ENCODE data around the gene PDK2.

PDK2 gene

GRCh38 chr17:50118828-50119218, 23.7 kb downstream of the PDK2 start:
- ChIA-PET POLR2A (interaction anchor here (1.4 kb wide), 1 partner anchor 42 kb away, joined by 4 read pairs; no protein-coding TSS in a partner anchor), CTCF (interaction anchor here (1.1 to 14.4 kb wide), 7 partner anchors 15 to 46 kb away, joined by 3 to 134 read pairs (median 8); partner anchors contain the start of genes PDK2 and SGCA)
- no peak for DNase-seq
- peaks cover 0 to 3% (median 0%) of the 10 kb centered on the region in 5 experiments for H3K27me3 ChIP-seq (replicated peaks in 2 of 5; ENCODE audit: control insufficient read depth in 4 of 5, insufficient read depth in 5 of 5, low read length in 4 of 5)
- no peak overlapping the region for H3K4me3 ChIP-seq (ENCODE audit: control insufficient read depth in 1 of 7, extremely low read depth in 1 of 7, insufficient read depth in 4 of 7, low read depth in 2 of 7, low read length in 6 of 7)
- peaks cover 0 to 23% (median 17%) of the 10 kb centered on the region in 4 experiments for H3K4me1 ChIP-seq (ENCODE audit: control extremely low read depth in 1 of 4, control insufficient read depth in 4 of 4, insufficient read depth in 4 of 4, low read length in 3 of 4)
- H3K27ac ChIP-seq (ENCODE audit: insufficient read depth in 1 of 2, low read depth in 1 of 2, low read length in 2 of 2, poor library complexity in 1 of 2, severe bottlenecking in 2 of 2): no peak overlapping the region
- 92% methylated on average over 4 of the region's 4 CpGs for WGBS (ENCODE audit: insufficient coverage)
- no peaks in the 10 kb centered on the region for H3K36me3 ChIP-seq (ENCODE audit: control insufficient read depth in 4 of 4, insufficient read depth in 4 of 4, low read length in 3 of 4)
- H3K9me3 ChIP-seq (ENCODE audit: control extremely low read depth in 1 of 5, control insufficient read depth in 4 of 5, insufficient read depth in 2 of 5, low read depth in 1 of 5, low read length in 4 of 5): no peaks in the 10 kb centered on the region

- DNase-seq: no peak
- ChIA-PET POLR2A (no interaction called here), CTCF (interaction anchor here (0.6 to 14.4 kb wide), 9 partner anchors 18 to 1236 kb away, joined by 3 to 134 read pairs (median 7); partner anchors contain the start of genes PDK2 and SGCA)
- no peaks in the 10 kb centered on the region for H3K9me3 ChIP-seq (ENCODE audit: control extremely low read depth in 1 of 5, control insufficient read depth in 4 of 5, insufficient read depth in 2 of 5, low read depth in 1 of 5, low read length in 4 of 5)
- H3K27me3 ChIP-seq (replicated peaks in 2 of 5; ENCODE audit: control insufficient read depth in 4 of 5, insufficient read depth in 5 of 5, low read length in 4 of 5): peaks cover 0 to 3% (median 0%) of the 10 kb centered on the region in 5 experiments
- H3K27ac ChIP-seq (ENCODE audit: insufficient read depth in 1 of 2, low read depth in 1 of 2, low read length in 2 of 2, poor library complexity in 1 of 2, severe bottlenecking in 2 of 2): no peak overlapping the region
- 100% methylated on average over 6 of the region's 7 CpGs for WGBS (ENCODE audit: insufficient coverage)
- H3K36me3 ChIP-seq (ENCODE audit: control insufficient read depth in 4 of 4, insufficient read depth in 4 of 4, low read length in 3 of 4): no peaks in the 10 kb centered on the region
- H3K4me1 ChIP-seq (ENCODE audit: control extremely low read depth in 1 of 4, control insufficient read depth in 4 of 4, insufficient read depth in 4 of 4, low read length in 3 of 4): peaks cover 0 to 20% (median 17%) of the 10 kb centered on the region in 4 experiments
- no peak overlapping the region for H3K4me3 ChIP-seq (ENCODE audit: control insufficient read depth in 1 of 7, extremely low read depth in 1 of 7, insufficient read depth in 4 of 7, low read depth in 2 of 7, low read length in 6 of 7)
Observed at GRCh38 chr17:50120475-50121253, 25.5 kb downstream of the PDK2 start.

GRCh38 chr17:50122945-50123344, 27.8 kb downstream of the PDK2 start:
- Histone ChIP-seq H3K4me3 (ENCODE audit: control insufficient read depth in 1 of 7, extremely low read depth in 1 of 7, insufficient read depth in 4 of 7, low read depth in 2 of 7, low read length in 6 of 7) (no peak overlapping the region), H3K27ac (ENCODE audit: insufficient read depth in 1 of 2, low read depth in 1 of 2, low read length in 2 of 2, poor library complexity in 1 of 2, severe bottlenecking in 2 of 2) (no peak overlapping the region), H3K4me1 (ENCODE audit: control extremely low read depth in 1 of 4, control insufficient read depth in 4 of 4, insufficient read depth in 4 of 4, low read length in 3 of 4) (peaks cover 3 to 17% (median 10%) of the 10 kb centered on the region in 4 experiments), H3K9me3 (ENCODE audit: control extremely low read depth in 1 of 5, control insufficient read depth in 4 of 5, insufficient read depth in 2 of 5, low read depth in 1 of 5, low read length in 4 of 5) (no peaks in the 10 kb centered on the region), H3K27me3 (replicated peaks in 2 of 5; ENCODE audit: control insufficient read depth in 4 of 5, insufficient read depth in 5 of 5, low read length in 4 of 5) (peaks cover 0 to 3% (median 0%) of the 10 kb centered on the region in 5 experiments), H3K36me3 (ENCODE audit: control insufficient read depth in 4 of 4, insufficient read depth in 4 of 4, low read length in 3 of 4) (no peaks in the 10 kb centered on the region)
- no peak for DNase-seq
- CTCF ChIA-PET: interaction anchor here (0.7 to 13.3 kb wide), 9 partner anchors 9 to 38 kb away, joined by 3 to 98 read pairs (median 5); partner anchors contain the start of gene PDK2
- POLR2A ChIA-PET: no interaction called here
- 100% methylated on average over 3 of the region's 3 CpGs for WGBS (ENCODE audit: insufficient coverage)

DNA sequence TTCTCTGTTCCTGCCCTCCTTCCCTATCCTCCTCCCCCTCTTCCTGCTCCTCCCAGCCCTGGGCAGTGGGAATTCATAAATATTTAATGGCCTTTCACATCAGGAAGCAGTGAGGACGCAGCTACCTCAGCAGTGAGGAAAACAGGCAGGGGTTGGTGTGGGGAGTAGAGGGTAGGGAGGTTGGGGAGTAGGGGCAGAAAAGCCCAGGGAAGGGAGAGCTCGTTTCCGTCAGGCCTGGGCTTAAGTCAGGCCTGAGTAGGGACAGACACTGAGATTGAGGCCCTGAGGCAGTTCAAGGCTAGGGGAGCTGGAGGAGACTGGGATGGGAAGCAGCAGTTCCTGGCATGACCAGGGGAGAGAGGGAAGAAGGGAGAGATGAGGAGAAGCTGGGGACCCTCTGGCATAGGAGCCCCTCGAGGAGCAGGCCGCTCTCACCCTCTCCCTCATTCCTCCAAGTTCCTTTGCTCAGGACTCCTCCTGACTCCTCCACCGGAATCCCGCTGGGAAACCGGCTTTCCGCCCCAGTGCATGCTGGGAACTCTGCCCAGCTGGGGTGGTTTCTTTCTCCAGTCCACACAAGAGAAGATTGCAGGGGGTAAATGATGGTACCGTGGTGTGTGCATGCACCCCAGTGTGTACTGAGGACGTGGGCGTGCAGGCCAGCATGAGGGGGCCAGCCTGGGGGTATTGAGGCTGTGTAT, 28.6 kb downstream of the PDK2 start:
- 85% methylated on average over 6 of the region's 12 CpGs for WGBS (ENCODE audit: insufficient coverage)
- Histone ChIP-seq H3K4me3 (ENCODE audit: control insufficient read depth in 1 of 7, extremely low read depth in 1 of 7, insufficient read depth in 4 of 7, low read depth in 2 of 7, low read length in 6 of 7) (no peak overlapping the region), H3K36me3 (ENCODE audit: control insufficient read depth in 4 of 4, insufficient read depth in 4 of 4, low read length in 3 of 4) (no peaks in the 10 kb centered on the region), H3K4me1 (ENCODE audit: control extremely low read depth in 1 of 4, control insufficient read depth in 4 of 4, insufficient read depth in 4 of 4, low read length in 3 of 4) (peaks cover 3 to 25% (median 18%) of the 10 kb centered on the region in 4 experiments), H3K27me3 (replicated peaks in 2 of 5; ENCODE audit: control insufficient read depth in 4 of 5, insufficient read depth in 5 of 5, low read length in 4 of 5) (peaks cover 0 to 5% (median 3%) of the 10 kb centered on the region in 5 experiments), H3K27ac (ENCODE audit: insufficient read depth in 1 of 2, low read depth in 1 of 2, low read length in 2 of 2, poor library complexity in 1 of 2, severe bottlenecking in 2 of 2) (no peak overlapping the region), H3K9me3 (ENCODE audit: control extremely low read depth in 1 of 5, control insufficient read depth in 4 of 5, insufficient read depth in 2 of 5, low read depth in 1 of 5, low read length in 4 of 5) (peaks cover 0 to 2% (median 0%) of the 10 kb centered on the region in 5 experiments)
- ChIA-PET CTCF (interaction anchor here (0.7 to 13.3 kb wide), 7 partner anchors 8 to 38 kb away, joined by 3 to 98 read pairs (median 5); partner anchors contain the start of gene PDK2), POLR2A (no interaction called here)
- DNase-seq: no peak

- Histone ChIP-seq H3K27ac (ENCODE audit: insufficient read depth in 1 of 2, low read depth in 1 of 2, low read length in 2 of 2, poor library complexity in 1 of 2, severe bottlenecking in 2 of 2) (no peak overlapping the region), H3K9me3 (ENCODE audit: control extremely low read depth in 1 of 5, control insufficient read depth in 4 of 5, insufficient read depth in 2 of 5, low read depth in 1 of 5, low read length in 4 of 5) (peaks cover 0 to 2% (median 0%) of the 10 kb centered on the region in 5 experiments), H3K4me1 (ENCODE audit: control extremely low read depth in 1 of 4, control insufficient read depth in 4 of 4, insufficient read depth in 4 of 4, low read length in 3 of 4) (peaks cover 3 to 33% (median 31%) of the 10 kb centered on the region in 4 experiments), H3K27me3 (replicated peaks in 2 of 5; ENCODE audit: control insufficient read depth in 4 of 5, insufficient read depth in 5 of 5, low read length in 4 of 5) (peaks cover 0 to 15% (median 4%) of the 10 kb centered on the region in 5 experiments), H3K4me3 (ENCODE audit: control insufficient read depth in 1 of 7, extremely low read depth in 1 of 7, insufficient read depth in 4 of 7, low read depth in 2 of 7, low read length in 6 of 7) (no peak overlapping the region), H3K36me3 (ENCODE audit: control insufficient read depth in 4 of 4, insufficient read depth in 4 of 4, low read length in 3 of 4) (no peaks in the 10 kb centered on the region)
- no peak for DNase-seq
- 96% methylated on average over 3 of the region's 4 CpGs for WGBS (ENCODE audit: insufficient coverage)
- ChIA-PET POLR2A (interaction anchor here (0.6 kb wide), 2 partner anchors 7 to 8 kb away, joined by 3 read pairs; no protein-coding TSS in a partner anchor), CTCF (interaction anchor here (1.3 to 3.7 kb wide), 4 partner anchors 9 to 36 kb away, joined by 3 to 18 read pairs (median 11); no protein-coding TSS in a partner anchor)
Observed at GRCh38 chr17:50125420-50125997, 30.4 kb downstream of the PDK2 start.

- H3K27me3 ChIP-seq (replicated peaks in 2 of 5; ENCODE audit: control insufficient read depth in 4 of 5, insufficient read depth in 5 of 5, low read length in 4 of 5): peaks cover 0 to 21% (median 8%) of the 10 kb centered on the region in 5 experiments
- peaks cover 0 to 2% (median 0%) of the 10 kb centered on the region in 5 experiments for H3K9me3 ChIP-seq (ENCODE audit: control extremely low read depth in 1 of 5, control insufficient read depth in 4 of 5, insufficient read depth in 2 of 5, low read depth in 1 of 5, low read length in 4 of 5)
- CTCF ChIA-PET: interaction anchor here (1.0 to 3.7 kb wide), 6 partner anchors 11 to 34 kb away, joined by 3 to 18 read pairs (median 8); no protein-coding TSS in a partner anchor
Observed at GRCh38 chr17:50127697-50128361, 32.7 kb downstream of the PDK2 start.

More at GRCh38 chr17:50127697-50128361, 32.7 kb downstream of the PDK2 start:
- Histone ChIP-seq H3K36me3 (ENCODE audit: control insufficient read depth in 4 of 4, insufficient read depth in 4 of 4, low read length in 3 of 4) (peaks cover 0 to 4% (median 0%) of the 10 kb centered on the region in 4 experiments), H3K27ac (ENCODE audit: insufficient read depth in 1 of 2, low read depth in 1 of 2, low read length in 2 of 2, poor library complexity in 1 of 2, severe bottlenecking in 2 of 2) (no peak overlapping the region), H3K4me3 (ENCODE audit: control insufficient read depth in 1 of 7, extremely low read depth in 1 of 7, insufficient read depth in 4 of 7, low read depth in 2 of 7, low read length in 6 of 7) (peak overlapping the region in 5 of 7 experiments; percentile 0 to 57 (median 22)), H3K4me1 (ENCODE audit: control extremely low read depth in 1 of 4, control insufficient read depth in 4 of 4, insufficient read depth in 4 of 4, low read length in 3 of 4) (peaks cover 3 to 37% (median 36%) of the 10 kb centered on the region in 4 experiments)
- POLR2A ChIA-PET: no interaction called here
- WGBS (ENCODE audit: insufficient coverage): 0% methylated on average over 5 of the region's 6 CpGs
- peak in 2 of 3 donors; percentile 77 to 87 for DNase-seq

Data from common myeloid progenitor, CD34-positive (primary cell).